GM18951 (cell line): Measurements from ENCODE around the gene ZNF174.

Source experiments
- POLR2A ChIP-seq: IDR thresholded peaks from 4 replicates; pipeline ENCODE4 v1.6.1; 2011; ENCODE audit warnings: mild to moderate bottlenecking; ENCODE audit not compliant: insufficient read length, insufficient read depth; ENCODE audit errors: extremely low read depth
- in situ Hi-C: fragments of 300-500 bp; cut with MboI; formaldehyde crosslinking; loops from one replicate; pipeline ENCODE4 v1.12.0; 2022; ENCODE audit warnings: low sequenced_read_pairs, mixed read lengths, inconsistent platforms; ENCODE audit not compliant: unreplicated experiment

Gene ZNF174

DNA sequence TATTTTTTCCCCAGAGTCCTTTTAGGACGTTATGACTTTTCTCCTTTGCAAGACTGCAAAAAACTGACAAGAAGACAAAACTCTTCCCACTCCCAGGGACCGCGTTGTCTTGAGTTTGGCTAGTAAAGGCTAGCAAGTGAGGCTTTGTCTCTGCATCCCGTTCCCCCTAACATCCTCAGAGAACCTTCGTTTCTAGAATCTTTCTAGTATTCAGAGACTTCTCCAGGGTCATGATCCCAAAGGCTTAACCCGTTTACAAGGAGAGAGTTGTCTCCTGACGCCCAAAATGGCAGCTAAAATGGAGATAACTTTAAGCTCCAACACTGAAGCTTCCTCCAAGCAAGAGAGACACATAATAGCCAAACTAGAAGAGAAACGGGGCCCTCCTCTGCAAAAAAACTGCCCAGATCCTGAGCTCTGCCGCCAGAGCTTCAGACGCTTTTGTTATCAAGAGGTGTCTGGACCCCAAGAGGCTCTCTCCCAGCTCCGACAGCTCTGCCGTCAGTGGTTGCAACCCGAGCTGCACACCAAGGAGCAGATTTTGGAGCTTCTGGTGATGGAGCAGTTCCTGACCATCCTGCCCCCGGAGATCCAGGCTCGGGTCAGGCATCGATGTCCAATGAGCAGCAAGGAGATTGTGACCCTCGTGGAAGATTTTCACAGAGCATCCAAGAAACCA is 843 bp downstream of the ZNF174 start:
- in situ Hi-C loops: no loop called here
- no peak for TF ChIP-seq POLR2A

GRCh38 chr16:3408561-3409197 is 7.7 kb downstream of the ZNF174 start:
- no peak for TF ChIP-seq POLR2A
- in situ Hi-C loops: no loop called here

GRCh38 chr16:3413730-3414379 is 12.8 kb downstream of the ZNF174 start:
- in situ Hi-C loops: no loop called here
- no peak for TF ChIP-seq POLR2A

DNA sequence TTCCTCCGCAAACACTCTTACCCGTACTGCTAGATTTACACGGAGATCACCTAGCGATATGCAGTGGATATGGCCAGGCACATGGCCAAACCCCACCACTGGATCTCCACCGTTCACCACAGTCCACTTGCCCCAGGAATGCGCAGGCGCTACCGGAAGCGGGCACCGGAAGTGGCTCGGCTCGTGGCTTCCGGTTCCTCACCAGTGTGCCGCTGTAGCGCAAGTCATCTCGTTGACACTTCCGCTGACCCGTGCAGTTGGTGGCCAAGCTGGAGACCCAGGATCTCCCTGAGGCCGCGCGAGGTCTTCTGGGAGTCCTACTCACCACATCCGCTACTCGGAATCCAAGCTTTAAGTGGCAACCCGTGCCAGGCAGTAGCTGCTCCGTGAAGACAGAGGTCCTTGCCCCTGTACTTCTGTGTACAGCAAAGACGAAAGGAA is 30.8 kb downstream of the ZNF174 start:
- in situ Hi-C loops: no loop called here
- no peak for TF ChIP-seq POLR2A

DNA sequence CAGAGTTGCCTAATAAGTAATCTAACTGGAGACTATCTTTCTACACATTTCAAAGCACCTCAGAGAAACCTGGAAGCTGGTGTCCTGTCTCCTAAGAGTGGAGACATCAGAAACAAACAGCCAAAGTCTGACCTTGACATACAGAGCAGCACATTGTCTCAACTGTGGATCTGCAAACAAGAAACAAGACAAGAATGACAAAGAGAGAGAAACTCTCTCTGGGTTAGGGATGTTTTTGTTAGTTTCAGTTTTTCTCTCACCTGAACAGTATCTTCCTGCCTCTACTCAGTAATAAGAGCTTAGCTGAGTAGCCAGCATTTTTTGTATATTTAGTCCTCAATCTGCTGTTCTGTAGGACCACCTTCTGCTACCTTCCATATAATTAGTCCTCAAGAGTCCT is 33.4 kb downstream of the ZNF174 start:
- no peak for TF ChIP-seq POLR2A
- in situ Hi-C loops: no loop called here

DNA sequence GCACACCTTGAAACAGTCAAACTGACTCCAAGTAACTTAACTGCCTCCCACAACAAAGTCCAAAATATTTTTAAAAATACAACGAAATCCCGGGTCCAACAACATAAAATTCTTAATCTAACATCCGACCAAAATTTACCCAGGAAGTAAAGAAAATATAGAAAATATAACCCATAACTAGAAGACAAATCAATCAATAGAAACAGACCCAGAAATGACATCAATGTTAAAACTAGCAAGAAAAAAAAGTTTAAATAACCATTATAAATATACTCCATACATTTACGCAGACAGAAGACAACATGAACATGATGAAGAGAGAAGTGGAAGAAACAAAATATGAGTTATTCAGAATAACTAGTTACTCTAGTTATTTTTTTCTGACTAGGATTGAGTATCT is 38.6 kb downstream of the ZNF174 start:
- in situ Hi-C loops: no loop called here
- no peak for TF ChIP-seq POLR2A

GRCh38 chr16:3443108-3444031 is 42.4 kb downstream of the ZNF174 start, which contains the start of the genes NAA60 and ZNF597:
Gene NAA60, plus strand, starts transcription at chr16:3443680. Its CDS starts 32,548 bp downstream, at chr16:3476228.
Gene ZNF597, minus strand, starts transcription at chr16:3443504. Its CDS starts 351 bp downstream, at chr16:3443153.
- in situ Hi-C loops: no loop called here
- TF ChIP-seq POLR2A: peak; percentile 58

DNA sequence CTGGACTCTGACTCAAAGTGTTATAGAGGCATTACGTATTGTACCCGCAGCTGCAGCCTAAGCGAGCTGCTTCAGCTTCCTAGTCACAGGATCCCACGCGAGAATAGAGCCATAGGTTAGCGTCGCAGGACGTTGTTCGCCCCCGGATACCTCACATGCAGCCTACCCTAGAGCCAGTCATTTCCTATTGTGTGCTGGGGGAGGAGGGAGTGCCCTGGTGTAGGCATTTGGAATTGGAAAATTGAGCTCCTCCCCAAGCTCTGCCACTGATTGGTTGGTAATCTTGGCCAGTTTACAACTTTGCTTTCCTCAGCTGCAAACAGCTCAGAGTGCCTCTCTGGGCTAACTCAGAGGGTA is 43.0 kb downstream of the ZNF174 start:
- in situ Hi-C loops: no loop called here
- no peak for TF ChIP-seq POLR2A

DNA sequence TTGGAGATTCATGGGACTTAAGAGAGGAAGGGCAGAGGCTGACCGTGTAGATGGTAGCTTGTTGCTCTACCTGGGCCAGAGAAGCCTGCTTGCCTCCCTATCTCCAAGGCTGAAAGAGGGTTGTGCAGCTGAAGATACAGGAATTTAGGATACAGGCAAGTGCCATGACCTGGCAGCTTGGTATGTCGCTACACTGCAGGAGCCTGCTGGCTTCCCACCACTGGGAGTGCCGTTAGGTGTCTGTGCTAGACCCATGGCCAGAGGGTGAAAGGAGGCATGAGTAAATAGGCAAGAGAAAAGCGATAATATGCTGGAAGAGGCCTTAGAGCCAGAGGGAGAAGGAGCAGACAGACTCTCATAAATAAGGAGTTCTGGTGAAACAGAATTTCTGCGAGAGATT is 53.1 kb downstream of the ZNF174 start:
- in situ Hi-C loops: no loop called here

GRCh38 chr16:3454631-3455147 is 53.7 kb downstream of the ZNF174 start:
- in situ Hi-C loops: no loop called here

More for the DNA sequence above, 53.1 kb downstream of the ZNF174 start:
- TF ChIP-seq POLR2A: no peak

GRCh38 chr16:3457434-3458252 is 56.6 kb downstream of the ZNF174 start:
- peak; percentile 81 for TF ChIP-seq POLR2A
- in situ Hi-C loops: no loop called here

More at GRCh38 chr16:3454631-3455147, 53.7 kb downstream of the ZNF174 start:
- TF ChIP-seq POLR2A: no peak
